ENCODE data around the gene STAMBP. TPM values are rescaled to one million over a fixed set of nuclear protein-coding genes. Genes with fewer than 3 reads are reported as not detected.

The STAMBP gene
- total and polyA plus RNA-seq, 9 of the 15 experiments (the other 6 are each of a cell fraction or from before 2014, with no cell fraction given) = 36.9 to 75.2 (median 48.8) TPM

GRCh38 chr2:73852020-73852419 is 23.3 kb downstream of the STAMBP start (continued):
- TF ChIP-seq, protein P1, sequence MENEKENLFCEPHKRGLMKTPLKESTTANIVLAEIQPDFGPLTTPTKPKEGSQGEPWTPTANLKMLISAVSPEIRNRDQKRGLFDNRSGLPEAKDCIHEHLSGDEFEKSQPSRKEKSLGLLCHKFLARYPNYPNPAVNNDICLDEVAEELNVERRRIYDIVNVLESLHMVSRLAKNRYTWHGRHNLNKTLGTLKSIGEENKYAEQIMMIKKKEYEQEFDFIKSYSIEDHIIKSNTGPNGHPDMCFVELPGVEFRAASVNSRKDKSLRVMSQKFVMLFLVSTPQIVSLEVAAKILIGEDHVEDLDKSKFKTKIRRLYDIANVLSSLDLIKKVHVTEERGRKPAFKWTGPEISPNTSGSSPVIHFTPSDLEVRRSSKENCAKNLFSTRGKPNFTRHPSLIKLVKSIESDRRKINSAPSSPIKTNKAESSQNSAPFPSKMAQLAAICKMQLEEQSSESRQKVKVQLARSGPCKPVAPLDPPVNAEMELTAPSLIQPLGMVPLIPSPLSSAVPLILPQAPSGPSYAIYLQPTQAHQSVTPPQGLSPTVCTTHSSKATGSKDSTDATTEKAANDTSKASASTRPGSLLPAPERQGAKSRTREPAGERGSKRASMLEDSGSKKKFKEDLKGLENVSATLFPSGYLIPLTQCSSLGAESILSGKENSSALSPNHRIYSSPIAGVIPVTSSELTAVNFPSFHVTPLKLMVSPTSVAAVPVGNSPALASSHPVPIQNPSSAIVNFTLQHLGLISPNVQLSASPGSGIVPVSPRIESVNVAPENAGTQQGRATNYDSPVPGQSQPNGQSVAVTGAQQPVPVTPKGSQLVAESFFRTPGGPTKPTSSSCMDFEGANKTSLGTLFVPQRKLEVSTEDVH (IDR thresholded peaks at IDR 0.05; ENCODE audit: low read depth, partially characterized antibody) = no peak
- TF ChIP-seq MYNN (IDR thresholded peaks at IDR 0.05) (no peak), MYNN (CRISPR knock-in tag; IDR thresholded peaks at IDR 0.05) (no peak), JUN (IDR thresholded peaks at IDR 0.05; ENCODE audit: borderline replicate concordance, low read depth, low read length) (peak; percentile 94), JUN (CRISPR knock-in tag; IDR thresholded peaks at IDR 0.05; ENCODE audit: borderline replicate concordance) (no peak)

DNA sequence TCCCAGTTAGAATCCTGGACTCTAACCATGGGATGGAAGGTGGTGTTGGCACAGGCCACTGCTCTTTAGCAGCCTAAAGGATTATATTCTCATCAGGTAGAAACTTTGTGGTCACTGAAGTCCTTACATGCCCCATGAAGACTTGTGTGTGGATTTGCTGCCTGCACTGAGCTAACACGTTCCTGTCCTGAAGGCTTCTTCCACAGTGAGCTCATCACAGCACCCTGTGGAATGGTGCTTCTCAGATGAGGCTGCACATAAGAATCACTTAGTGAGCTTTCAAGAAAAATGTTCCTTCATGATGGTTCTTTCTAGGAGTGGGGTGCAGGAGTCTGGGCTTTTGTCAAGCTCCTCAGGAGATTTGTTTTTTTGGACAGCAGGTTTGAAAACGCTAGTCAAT is 26.8 kb downstream of the STAMBP start:
- Histone ChIP-seq H2AFZ (ENCODE audit: low read depth, low read length) (no peak overlapping the region), H3K79me2 (ENCODE audit: control insufficient read depth, insufficient read depth, low read length) (no peaks in the 10 kb centered on the region), H4K20me1 (replicated peaks; ENCODE audit: control insufficient read depth, insufficient read depth, low read length) (no peaks in the 10 kb centered on the region), H3K9ac (ENCODE audit: insufficient read depth in 1 of 2, low read depth in 2 of 2, low read length in 2 of 2) (no peak overlapping the region), H3K4me2 (ENCODE audit: insufficient read depth, low read length) (no peak overlapping the region), H3K9me3 (replicated peaks; ENCODE audit: control insufficient read depth, insufficient read depth, low read depth, low read length) (no peaks in the 10 kb centered on the region), H3K36me3 (ENCODE audit: control insufficient read depth, insufficient read depth, low read length) (peaks cover 84% of the 10 kb centered on the region), H3K4me1 (replicated peaks in 1 of 2; ENCODE audit: control insufficient read depth in 2 of 2, insufficient read depth in 2 of 2, low read length in 2 of 2) (no peaks in the 10 kb centered on the region), H3K27ac (ENCODE audit: extremely low read depth, low read depth, low read length) (no peak overlapping the region), H3K27me3 (ENCODE audit: control insufficient read depth in 2 of 2, insufficient read depth in 2 of 2, low read length in 2 of 2) (no peaks in the 10 kb centered on the region), H3K4me3 (no peak overlapping the region), H3K9me1 (ENCODE audit: control insufficient read depth, insufficient read depth, low read length) (no peaks in the 10 kb centered on the region)
- intact Hi-C loops (cut with micrococcal nuclease) (no loop called here), in situ Hi-C loops (cut with MboI) (no loop called here)
- no peak for FAIRE-seq
- 73% methylated on average over 2 of the region's 2 CpGs for WGBS (ENCODE audit: insufficient coverage, low coverage, missing lambda C conversion rate)
- no TSS peak for BruUV-seq (replicated peaks)
- ATAC-seq = no peak
- ChIA-PET CTCF (ENCODE audit: low intra/inter-chr PET ratio) (no interaction called here), POLR2A (interaction anchor here (0.6 to 1.1 kb wide), 3 partner anchors 9 to 506 kb away, joined by 3 to 4 read pairs (median 3); partner anchors contain the start of gene STAMBP)
- DNase-seq (ENCODE audit: extremely low read depth in 1 of 4, low spot score in 3 of 4) = no peak
- TF ChIP-seq ZNF175 (CRISPR knock-in tag; IDR thresholded peaks at IDR 0.05; ENCODE audit: low read depth) (no peak), ZKSCAN3 (CRISPR knock-in tag; IDR thresholded peaks at IDR 0.05) (no peak), AFF4 (CRISPR knock-in tag; IDR thresholded peaks at IDR 0.05) (no peak), MEF2D (tag; conservative IDR thresholded peaks at IDR 0.05; ENCODE audit: low read depth) (no peak)
- TF ChIP-seq, protein P2, sequence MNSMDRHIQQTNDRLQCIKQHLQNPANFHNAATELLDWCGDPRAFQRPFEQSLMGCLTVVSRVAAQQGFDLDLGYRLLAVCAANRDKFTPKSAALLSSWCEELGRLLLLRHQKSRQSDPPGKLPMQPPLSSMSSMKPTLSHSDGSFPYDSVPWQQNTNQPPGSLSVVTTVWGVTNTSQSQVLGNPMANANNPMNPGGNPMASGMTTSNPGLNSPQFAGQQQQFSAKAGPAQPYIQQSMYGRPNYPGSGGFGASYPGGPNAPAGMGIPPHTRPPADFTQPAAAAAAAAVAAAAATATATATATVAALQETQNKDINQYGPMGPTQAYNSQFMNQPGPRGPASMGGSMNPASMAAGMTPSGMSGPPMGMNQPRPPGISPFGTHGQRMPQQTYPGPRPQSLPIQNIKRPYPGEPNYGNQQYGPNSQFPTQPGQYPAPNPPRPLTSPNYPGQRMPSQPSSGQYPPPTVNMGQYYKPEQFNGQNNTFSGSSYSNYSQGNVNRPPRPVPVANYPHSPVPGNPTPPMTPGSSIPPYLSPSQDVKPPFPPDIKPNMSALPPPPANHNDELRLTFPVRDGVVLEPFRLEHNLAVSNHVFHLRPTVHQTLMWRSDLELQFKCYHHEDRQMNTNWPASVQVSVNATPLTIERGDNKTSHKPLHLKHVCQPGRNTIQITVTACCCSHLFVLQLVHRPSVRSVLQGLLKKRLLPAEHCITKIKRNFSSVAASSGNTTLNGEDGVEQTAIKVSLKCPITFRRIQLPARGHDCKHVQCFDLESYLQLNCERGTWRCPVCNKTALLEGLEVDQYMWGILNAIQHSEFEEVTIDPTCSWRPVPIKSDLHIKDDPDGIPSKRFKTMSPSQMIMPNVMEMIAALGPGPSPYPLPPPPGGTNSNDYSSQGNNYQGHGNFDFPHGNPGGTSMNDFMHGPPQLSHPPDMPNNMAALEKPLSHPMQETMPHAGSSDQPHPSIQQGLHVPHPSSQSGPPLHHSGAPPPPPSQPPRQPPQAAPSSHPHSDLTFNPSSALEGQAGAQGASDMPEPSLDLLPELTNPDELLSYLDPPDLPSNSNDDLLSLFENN (IDR thresholded peaks at IDR 0.05; ENCODE audit: low read depth in 2 of 2, low read length in 2 of 2) = no peak
